NCI-H187 (cell line): ENCODE results near the gene MC1R.
A peak's percentile ranks its signal among the peaks of the same experiment; 100 is the strongest.

Experiments used
- DNase-seq, 2 experiments: peaks; one replicate each; lab custom pipeline; 2025; lab: John Stamatoyannopoulos, UW

Gene MC1R

GRCh38 chr16:89897204-89897603 is 21.5 kb upstream of the MC1R start:
- DNase-seq = no peak

GRCh38 chr16:89898201-89898967 is 20.3 kb upstream of the MC1R start:
- DNase-seq = no peak

- DNase-seq = no peak
These were observed 18.7 kb upstream of the MC1R start for GRCh38 chr16:89899879-89900481.

- no peak for DNase-seq
These were observed 17.8 kb upstream of the MC1R start for GRCh38 chr16:89900885-89901284.

GRCh38 chr16:89902980-89903379 is 15.7 kb upstream of the MC1R start:
- no peak for DNase-seq

GRCh38 chr16:89903908-89904515 is 14.7 kb upstream of the MC1R start:
- DNase-seq = no peak

- no peak for DNase-seq
These were observed 13.8 kb upstream of the MC1R start for GRCh38 chr16:89904606-89905510.

- DNase-seq = peak in 1 of 2 experiments; percentile 12
These were observed 13.0 kb upstream of the MC1R start for GRCh38 chr16:89905511-89906139.

GRCh38 chr16:89906140-89907025 is 12.3 kb upstream of the MC1R start:
- DNase-seq = no peak

GRCh38 chr16:89907055-89907814 is 11.4 kb upstream of the MC1R start:
- no peak for DNase-seq

GRCh38 chr16:89908236-89908635 is 10.4 kb upstream of the MC1R start:
- no peak for DNase-seq

- peak in 1 of 2 experiments; percentile 21 for DNase-seq
These were observed 8.6 kb upstream of the MC1R start for GRCh38 chr16:89909777-89910716.

- DNase-seq = no peak
These were observed 7.8 kb upstream of the MC1R start for GRCh38 chr16:89910717-89911354.

GRCh38 chr16:89911375-89911774 is 7.3 kb upstream of the MC1R start:
- no peak for DNase-seq

GRCh38 chr16:89912143-89912542 is 6.5 kb upstream of the MC1R start:
- no peak for DNase-seq

- no peak for DNase-seq
These were observed 6.0 kb upstream of the MC1R start for GRCh38 chr16:89912627-89913026.

GRCh38 chr16:89913408-89914387 is 5.0 kb upstream of the MC1R start:
- no peak for DNase-seq
